GM19023 (cell line): ENCODE measurements around the gene DNAH9.
"Not testable (repeated sequence)": the region's sequence is repeated elsewhere in the genome, so short reads cannot be mapped to it uniquely, and the experiment has no call there.

Source experiments
- ATAC-seq: cut with Tn5 transposase; IDR thresholded peaks from one replicate; pipeline ENCODE4 v1.9.1; 2021; ENCODE audit warnings: mild to moderate bottlenecking, moderate library complexity; ENCODE audit not compliant: unreplicated experiment

The DNAH9 gene

DNA sequence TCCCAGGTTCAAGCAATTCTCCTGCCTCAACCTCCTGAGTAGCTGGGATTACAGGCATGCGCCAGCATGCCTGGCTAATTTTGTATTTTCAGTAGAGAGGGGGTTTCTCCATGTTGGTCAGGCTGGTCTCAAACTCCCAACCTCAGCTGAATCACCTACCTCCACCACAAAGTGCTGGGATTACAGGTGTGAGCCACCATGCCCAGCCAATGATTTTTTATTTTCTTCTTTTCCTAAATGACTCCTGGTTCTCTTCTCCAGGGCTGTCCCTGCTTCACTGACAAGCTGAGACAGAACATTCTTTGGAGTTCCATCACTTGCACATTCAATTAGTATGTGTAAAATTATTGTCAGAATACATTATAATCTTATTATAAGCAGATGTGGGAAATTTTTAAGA is 351.3 kb downstream of the DNAH9 start:
- ATAC-seq = not testable (repeated sequence)

- no peak for ATAC-seq
Observed at GRCh38 chr17:11950771-11951519, 352.7 kb downstream of the DNAH9 start.

DNA sequence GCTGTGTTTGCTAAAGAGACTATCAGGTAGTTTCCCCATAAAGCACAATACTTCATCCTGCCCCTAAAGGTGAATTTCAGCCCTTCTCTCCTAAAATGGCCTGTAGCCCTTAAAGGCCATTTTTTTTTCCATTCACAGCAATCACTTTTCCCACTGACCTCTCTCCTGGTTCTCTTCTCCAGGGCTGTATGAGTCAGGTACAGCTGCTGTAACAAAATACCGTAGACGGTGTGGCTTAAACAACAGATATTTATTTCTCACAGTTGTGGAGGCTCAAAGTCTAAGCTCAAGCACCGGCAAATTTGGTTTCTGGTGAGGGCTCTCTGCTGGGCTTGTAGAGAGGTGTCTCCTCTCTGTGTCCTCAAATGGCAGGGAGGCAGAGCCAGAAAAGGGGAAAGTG is 354.3 kb downstream of the DNAH9 start:
- no peak for ATAC-seq

- no peak for ATAC-seq
Observed at GRCh38 chr17:11953924-11954323, 355.7 kb downstream of the DNAH9 start.

GRCh38 chr17:11954936-11955335 is 356.7 kb downstream of the DNAH9 start:
- ATAC-seq = no peak

DNA sequence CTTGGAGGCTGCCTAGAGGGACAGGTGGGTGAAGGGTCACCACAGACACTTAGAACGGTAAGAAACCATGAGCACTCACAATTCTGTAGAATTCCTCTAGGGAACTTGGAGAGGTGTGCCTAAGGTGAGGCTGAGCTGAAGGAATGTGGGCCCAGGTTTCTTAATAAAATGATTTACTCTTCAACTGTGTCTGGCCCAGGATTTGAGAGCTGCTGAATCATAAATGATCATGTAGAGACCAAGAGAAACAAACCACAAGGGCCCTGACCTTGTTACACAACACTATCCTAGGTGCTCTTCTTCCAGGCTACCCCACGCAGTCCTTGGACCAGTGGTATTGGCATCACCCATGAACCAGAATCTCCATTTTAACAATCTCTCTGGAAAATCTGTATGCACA is 371.3 kb downstream of the DNAH9 start:
- ATAC-seq = no peak

DNA sequence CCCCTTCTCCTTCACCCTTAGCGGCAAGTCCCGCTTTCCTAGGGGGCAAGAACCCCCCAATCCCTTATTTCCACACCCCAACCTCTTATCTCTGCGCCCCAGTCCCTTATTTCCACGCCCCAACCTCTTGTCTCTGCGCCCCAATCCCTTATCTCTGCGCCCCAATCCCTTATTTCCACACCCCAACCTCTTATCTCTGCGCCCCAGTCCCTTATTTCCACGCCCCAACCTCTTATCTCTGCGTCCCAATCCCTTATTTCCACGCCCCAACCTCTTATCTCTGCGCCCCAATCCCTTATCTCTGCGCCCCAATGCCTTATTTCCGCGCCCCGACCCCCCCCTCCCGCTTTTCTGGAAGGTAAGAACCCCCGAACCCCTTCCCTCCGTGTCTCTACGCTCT is 374.5 kb downstream of the DNAH9 start:
- not testable (repeated sequence) for ATAC-seq

DNA sequence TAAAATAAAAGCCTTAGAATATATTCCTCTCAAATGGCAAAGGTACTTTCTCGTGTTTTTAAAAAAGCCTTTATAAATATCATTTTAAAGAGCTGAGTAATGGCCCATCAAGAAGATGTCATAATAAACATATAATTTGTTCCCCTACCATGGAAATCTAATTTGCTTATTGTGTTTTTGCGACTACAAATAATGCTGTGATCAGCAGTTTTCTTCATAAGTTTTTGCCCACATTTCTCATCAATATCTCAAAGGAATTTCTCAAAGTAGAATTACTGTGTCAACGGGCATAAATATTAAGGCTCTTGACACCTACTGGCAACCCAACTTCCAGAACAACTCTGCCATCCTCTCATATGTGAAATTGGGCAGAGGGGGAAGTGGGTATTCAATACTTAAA is 381.5 kb downstream of the DNAH9 start:
- no peak for ATAC-seq

DNA sequence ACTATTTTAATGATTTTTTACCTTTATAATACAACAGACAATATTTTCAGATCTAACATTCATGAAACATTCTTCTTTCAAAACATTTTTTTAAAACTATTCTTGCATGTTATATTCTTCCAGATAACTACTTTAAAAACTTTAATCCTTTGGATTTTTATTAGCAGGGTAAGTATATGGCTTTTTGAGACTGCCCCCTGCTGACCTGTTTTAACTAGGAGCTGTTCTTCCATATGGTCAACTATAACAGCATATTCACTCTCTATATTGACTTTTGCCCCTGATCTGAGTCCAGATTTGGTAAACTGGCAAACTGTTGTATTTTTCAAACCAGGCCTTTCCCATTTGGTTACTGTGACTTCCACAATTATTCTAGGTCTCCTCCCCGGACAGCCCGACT is 382.5 kb downstream of the DNAH9 start:
- no peak for ATAC-seq

- ATAC-seq = no peak
Observed at GRCh38 chr17:11981862-11982261, 383.6 kb downstream of the DNAH9 start.

DNA sequence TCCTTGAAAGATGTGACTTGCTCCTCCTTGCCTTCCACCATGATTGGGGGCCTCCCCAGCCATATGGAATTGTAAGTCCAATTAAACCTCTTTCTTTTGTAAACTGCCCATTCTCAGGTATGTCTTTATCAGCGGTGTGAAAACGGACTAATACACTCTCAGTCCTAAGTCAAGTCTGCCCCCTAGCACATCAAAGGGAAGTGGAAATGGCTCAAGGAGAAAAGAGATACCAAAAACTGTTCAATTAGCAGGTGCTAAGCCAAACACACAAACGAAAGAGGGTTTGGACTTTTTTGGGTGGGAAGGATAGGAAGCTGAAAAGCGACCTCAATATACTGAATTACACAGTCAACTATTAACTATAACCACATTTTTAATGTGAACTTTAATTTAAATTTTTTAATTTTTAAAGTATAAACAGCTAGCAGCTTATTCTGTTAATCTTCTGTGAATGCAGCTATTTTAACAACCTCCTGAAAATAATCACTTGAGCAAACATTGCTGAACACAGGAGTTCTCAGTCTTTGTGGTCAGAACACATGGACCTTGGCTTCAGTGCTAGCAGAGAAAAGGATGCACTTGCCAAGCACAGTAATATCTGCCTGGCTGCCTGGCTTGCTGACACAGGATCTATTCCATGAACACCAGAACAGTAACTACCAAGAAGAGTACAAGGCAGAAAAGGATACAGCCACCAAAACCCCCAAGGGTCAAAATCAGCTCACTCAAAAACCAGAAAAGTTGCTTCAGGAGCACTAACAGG is 388.1 kb downstream of the DNAH9 start:
- no peak for ATAC-seq

GRCh38 chr17:11986942-11987329 is 388.7 kb downstream of the DNAH9 start:
- ATAC-seq = no peak

- ATAC-seq = no peak
Observed at GRCh38 chr17:11990363-11990983, 392.2 kb downstream of the DNAH9 start.

- ATAC-seq = no peak
Observed at GRCh38 chr17:11991461-11991860, 393.2 kb downstream of the DNAH9 start.

DNA sequence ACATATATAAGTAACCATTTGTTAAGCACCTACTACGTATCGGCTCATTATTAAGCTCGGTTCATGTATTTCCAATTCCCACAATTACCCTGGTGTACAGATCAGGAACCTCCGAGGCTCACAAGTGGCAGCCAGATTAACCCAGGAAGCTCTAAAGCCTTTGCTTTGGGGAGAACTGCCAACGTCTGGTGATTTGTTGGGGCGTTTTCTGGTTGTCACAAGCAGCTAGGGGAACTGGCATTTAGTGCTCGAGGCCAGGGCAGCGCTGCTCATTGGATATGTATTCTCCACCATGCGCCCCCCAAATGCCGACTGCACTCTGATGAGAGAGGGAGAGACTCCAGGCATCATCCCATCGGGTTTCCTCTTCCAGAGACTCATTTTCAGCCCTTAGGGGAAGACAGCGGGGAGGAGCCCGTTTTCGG is 398.5 kb downstream of the DNAH9 start:
- peak; percentile 32 for ATAC-seq

- ATAC-seq = peak; percentile 95
Observed at GRCh38 chr17:11997147-11997971, 399.1 kb downstream of the DNAH9 start, which contains the start of gene ZNF18. TSS of gene ZNF18 (minus strand) at chr17:11997475. CDS start at chr17:11992829, 4,646 bp downstream.

- no peak for ATAC-seq
Observed at GRCh38 chr17:11997972-11998233, 399.6 kb downstream of the DNAH9 start.

DNA sequence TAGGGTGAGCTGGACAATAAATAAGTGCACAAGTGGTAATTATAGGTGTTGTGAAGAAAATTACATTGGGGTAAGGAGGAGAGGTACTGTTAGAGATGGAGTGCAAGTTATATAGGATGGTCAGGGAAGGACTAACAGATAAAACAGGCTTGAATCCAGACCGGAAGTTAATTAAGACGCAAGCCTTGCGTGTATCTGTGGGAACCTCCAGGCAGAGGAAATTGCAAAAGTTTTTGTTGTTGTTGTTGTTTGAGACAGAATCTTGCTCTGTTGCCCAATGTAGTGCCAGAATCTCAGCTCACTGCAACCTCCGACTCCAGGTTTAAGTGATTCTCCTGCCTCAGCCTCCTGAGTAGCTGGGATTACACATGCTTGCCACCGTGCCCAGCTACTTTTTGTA is 401.4 kb downstream of the DNAH9 start:
- ATAC-seq = no peak

GRCh38 chr17:12007466-12007865 is 409.2 kb downstream of the DNAH9 start:
- ATAC-seq = no peak
